Liver (tissue), 8 donors: ENCODE results near the gene SMIM45.

Experiments
- DNase-seq: peaks from one replicate; pipeline ENCODE4 v3.0.0-alpha.2; 2017; ENCODE audit warnings: low spot score
- H3K27ac ChIP-seq, 2 donors: one replicate each; pipeline ENCODE4 v1.7.0; 2013; ENCODE audit warnings: inconsistent platforms in 2 of 2, low read length in 2 of 2, control low read depth in 1 of 2, low read depth in 1 of 2, mild to moderate bottlenecking in 1 of 2
- H3K27me3 ChIP-seq, 4 donors: one replicate each; pipeline versions ENCODE4 v1.6.1 to v1.7.0; 2013; ENCODE audit warnings: low read length in 3 of 4, inconsistent platforms in 1 of 4, mild to moderate bottlenecking in 1 of 4, moderate library complexity in 1 of 4; ENCODE audit not compliant: control insufficient read depth in 4 of 4, insufficient read depth in 4 of 4
- H3K36me3 ChIP-seq, 4 donors: one replicate each; pipeline versions ENCODE4 v1.6.1 to v1.7.0; 2013; ENCODE audit warnings: low read length in 3 of 4, mild to moderate bottlenecking in 3 of 4, low read depth in 1 of 4, moderate library complexity in 1 of 4; ENCODE audit not compliant: control insufficient read depth in 4 of 4, insufficient read depth in 3 of 4
- H3K4me1 ChIP-seq, 4 donors: one replicate each; pipeline versions ENCODE4 v1.6.1 to v1.7.0; 2013; ENCODE audit warnings: low read length in 3 of 4, mild to moderate bottlenecking in 3 of 4, moderate library complexity in 1 of 4; ENCODE audit not compliant: control insufficient read depth in 4 of 4, insufficient read depth in 4 of 4
- H3K4me3 ChIP-seq, 3 donors: one replicate each; pipeline versions ENCODE4 v1.6.1 to v1.7.0; 2013; ENCODE audit warnings: low read length in 3 of 3, control low read depth in 1 of 3, low read depth in 1 of 3, mild to moderate bottlenecking in 1 of 3
- H3K9ac ChIP-seq, 2 donors: one replicate each; pipeline ENCODE4 v1.7.0; 2013; ENCODE audit warnings: low read length in 2 of 2, mild to moderate bottlenecking in 2 of 2, moderate library complexity in 2 of 2, control low read depth in 1 of 2, low read depth in 1 of 2
- H3K9me3 ChIP-seq, 4 donors: one replicate each; pipeline versions ENCODE4 v1.6.1 to v1.7.0; 2013; ENCODE audit warnings: low read length in 3 of 4; ENCODE audit not compliant: control insufficient read depth in 4 of 4
- ATF3 ChIP-seq: IDR thresholded peaks from 2 replicates; pipeline ENCODE4 v1.6.1; 2016; ENCODE audit warnings: antibody characterized with exemption
- GABPA ChIP-seq, 2 donors: IDR thresholded peaks in 1 of 2; conservative IDR thresholded peaks in 1 of 2; 2 replicates each; pipeline ENCODE4 v1.6.1; 2016; ENCODE audit warnings: antibody characterized with exemption in 2 of 2, mild to moderate bottlenecking in 1 of 2, moderate library complexity in 1 of 2
- MAX ChIP-seq: IDR thresholded peaks from 2 replicates; pipeline ENCODE4 v1.6.1; 2016; ENCODE audit warnings: antibody characterized with exemption
- NR2F2 ChIP-seq: IDR thresholded peaks from 2 replicates; pipeline ENCODE4 v1.6.1; 2016; ENCODE audit warnings: antibody characterized with exemption
- RAD21 ChIP-seq, 2 donors: IDR thresholded peaks; 2 replicates each; pipeline ENCODE4 v1.6.1; 2016; ENCODE audit warnings: antibody characterized with exemption in 2 of 2, mild to moderate bottlenecking in 2 of 2
- REST ChIP-seq: IDR thresholded peaks from 2 replicates; pipeline ENCODE4 v1.6.1; 2016; ENCODE audit warnings: antibody characterized with exemption, mild to moderate bottlenecking
- SP1 ChIP-seq: IDR thresholded peaks from 2 replicates; pipeline ENCODE4 v1.6.1; 2018; ENCODE audit warnings: antibody characterized with exemption, mild to moderate bottlenecking
- WGBS: extraction: QIAGEN DNeasy Blood & Tissue Kit; methylation state at CpG from one replicate; pipeline ENCODE4 v1.1.7; 2013; 5-methylcytosine and 5-hydroxymethylcytosine counted together
- TF ChIP-seq, protein P1 (sequence below): fragments of 150-350 bp; IDR thresholded peaks from 2 replicates; pipeline ENCODE4 v1.5.1; 2017; ENCODE audit warnings: improper control_type of control experiment, low read depth, low read length; ENCODE audit not compliant: missing input control
- donor health status: healthy.
- donor health status: healthy.
- donor health status: healthy.
- donor health status: healthy.
- donor health status: healthy.

Gene SMIM45

GRCh38 chr22:41991111-41991510 lies 39.2 kb downstream of the SMIM45 start (continued):
- TF ChIP-seq REST (no peak), MAX (no peak)

- DNase-seq, result no peak
- H3K9me3 ChIP-seq, result no peaks in the 10 kb centered on the region
Observed at GRCh38 chr22:41992496-41992895, 40.5 kb downstream of the SMIM45 start.

More at GRCh38 chr22:41992496-41992895, 40.5 kb downstream of the SMIM45 start:
- no peak overlapping the region for H3K4me3 ChIP-seq
- no peaks in the 10 kb centered on the region for H3K36me3 ChIP-seq
- no peak overlapping the region for H3K9ac ChIP-seq
- no peak overlapping the region for H3K27ac ChIP-seq
- no peaks in the 10 kb centered on the region for H3K4me1 ChIP-seq
- no peaks in the 10 kb centered on the region for H3K27me3 ChIP-seq
- TF ChIP-seq GABPA (IDR thresholded peaks at IDR 0.05 in 1 of 2, conservative IDR thresholded peaks at IDR 0.05 in 1 of 2) (no peak), NR2F2 (no peak), RAD21 (IDR thresholded peaks at IDR 0.05) (no peak), REST (no peak), SP1 (no peak), ATF3 (no peak)
- TF ChIP-seq, protein P1, sequence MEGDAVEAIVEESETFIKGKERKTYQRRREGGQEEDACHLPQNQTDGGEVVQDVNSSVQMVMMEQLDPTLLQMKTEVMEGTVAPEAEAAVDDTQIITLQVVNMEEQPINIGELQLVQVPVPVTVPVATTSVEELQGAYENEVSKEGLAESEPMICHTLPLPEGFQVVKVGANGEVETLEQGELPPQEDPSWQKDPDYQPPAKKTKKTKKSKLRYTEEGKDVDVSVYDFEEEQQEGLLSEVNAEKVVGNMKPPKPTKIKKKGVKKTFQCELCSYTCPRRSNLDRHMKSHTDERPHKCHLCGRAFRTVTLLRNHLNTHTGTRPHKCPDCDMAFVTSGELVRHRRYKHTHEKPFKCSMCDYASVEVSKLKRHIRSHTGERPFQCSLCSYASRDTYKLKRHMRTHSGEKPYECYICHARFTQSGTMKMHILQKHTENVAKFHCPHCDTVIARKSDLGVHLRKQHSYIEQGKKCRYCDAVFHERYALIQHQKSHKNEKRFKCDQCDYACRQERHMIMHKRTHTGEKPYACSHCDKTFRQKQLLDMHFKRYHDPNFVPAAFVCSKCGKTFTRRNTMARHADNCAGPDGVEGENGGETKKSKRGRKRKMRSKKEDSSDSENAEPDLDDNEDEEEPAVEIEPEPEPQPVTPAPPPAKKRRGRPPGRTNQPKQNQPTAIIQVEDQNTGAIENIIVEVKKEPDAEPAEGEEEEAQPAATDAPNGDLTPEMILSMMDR, result no peak
- 94% methylated on average over 5 of the region's 5 CpGs for WGBS
